Activated T-helper 1 cell treated with Interleukin-2 at 50 U/mL for 16 hours (primary cell): ENCODE data around the gene ZFP57.

ENCODE experiments used
- DNase-seq: peaks from one replicate; pipeline ENCODE4 v3.0.0-alpha.2; 2020; ENCODE audit warnings: low read depth

Gene ZFP57

GRCh38 chr6:29680904-29681303 is at the start of gene ZFP57:
Gene ZFP57 (minus strand): TSS chr6:29681152. CDS start chr6:29677003, 4,149 bp downstream.
- no peak for DNase-seq

- DNase-seq, result no peak
These were observed 49.7 kb upstream of the ZFP57 start for GRCh38 chr6:29730575-29731126.

GRCh38 chr6:29729774-29730328 is 48.9 kb upstream of the ZFP57 start:
- DNase-seq, result no peak

GRCh38 chr6:29728875-29729270 is 47.9 kb upstream of the ZFP57 start:
- DNase-seq, result no peak

- DNase-seq, result no peak
These were observed 47.4 kb upstream of the ZFP57 start for GRCh38 chr6:29728173-29728874.

- DNase-seq, result no peak
These were observed 46.7 kb upstream of the ZFP57 start for GRCh38 chr6:29727637-29728036.

- DNase-seq, result no peak
These were observed 45.7 kb upstream of the ZFP57 start for GRCh38 chr6:29726571-29727194.

- DNase-seq, result no peak
These were observed 45.0 kb upstream of the ZFP57 start for GRCh38 chr6:29726001-29726400.

- DNase-seq, result no peak
These were observed 44.3 kb upstream of the ZFP57 start for GRCh38 chr6:29724937-29725869.

GRCh38 chr6:29723666-29724588 is 43.0 kb upstream of the ZFP57 start:
- DNase-seq, result peak; percentile 58

GRCh38 chr6:29723262-29723665 is 42.3 kb upstream of the ZFP57 start, which contains the start of gene HLA-F:
Gene HLA-F (plus strand): TSS chr6:29723434. CDS start chr6:29723464, 30 bp downstream.
- DNase-seq, result peak; percentile 69

- no peak for DNase-seq
These were observed 39.9 kb upstream of the ZFP57 start for GRCh38 chr6:29720863-29721262.

- no peak for DNase-seq
These were observed 29.5 kb upstream of the ZFP57 start for GRCh38 chr6:29710281-29710941.

GRCh38 chr6:29709188-29709587 is 28.2 kb upstream of the ZFP57 start:
- no peak for DNase-seq

GRCh38 chr6:29708432-29709179 is 27.7 kb upstream of the ZFP57 start:
- DNase-seq, result peak; percentile 58

- no peak for DNase-seq
These were observed 24.7 kb upstream of the ZFP57 start for GRCh38 chr6:29705389-29706231.

GRCh38 chr6:29702519-29703103 is 21.7 kb upstream of the ZFP57 start:
- DNase-seq, result peak; percentile 69
